SU-DHL-6 (cell line): ENCODE results near the gene GIGYF2.

Experiments used
- EZH2phosphoT487 ChIP-seq: fragments of 200-600 bp; sonication (generic), shearing (Covaris generic); conservative IDR thresholded peaks from 2 replicates; pipeline ENCODE4 v1.6.1; 2018; ENCODE audit warnings: mild to moderate bottlenecking, antibody characterized with exemption, low read length, moderate library complexity, mixed read lengths
- TF ChIP-seq, protein P1 (sequence below): fragments of 200-600 bp; sonication (generic); IDR thresholded peaks from one replicate; pipeline ENCODE4 v1.5.1; 2017; ENCODE audit warnings: antibody characterized with exemption, mild to moderate bottlenecking, low read length, moderate library complexity; ENCODE audit not compliant: insufficient read depth, poor library complexity, severe bottlenecking

DNA sequence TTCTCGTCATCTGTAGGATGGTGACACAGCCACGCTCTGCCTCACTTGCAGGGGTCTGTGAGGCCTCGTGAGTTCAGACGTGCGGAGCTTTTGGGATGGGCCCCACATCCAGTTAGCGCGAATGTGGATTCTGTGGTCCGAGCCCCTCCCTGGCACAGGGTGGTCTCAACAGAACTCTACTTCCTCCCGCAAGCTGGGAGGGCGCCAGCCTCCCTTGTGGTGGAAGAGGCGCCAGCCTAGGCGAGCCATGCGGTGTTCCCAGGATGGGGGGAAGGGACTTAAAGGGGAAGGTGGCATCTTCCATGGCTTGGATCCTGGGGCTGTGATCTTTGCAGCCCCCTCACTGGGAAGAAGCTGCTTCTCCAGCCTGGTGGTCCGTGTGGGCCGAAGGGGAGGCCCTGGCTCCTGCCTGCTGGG, 174.3 kb downstream of the GIGYF2 start:
- TF ChIP-seq, protein P1, sequence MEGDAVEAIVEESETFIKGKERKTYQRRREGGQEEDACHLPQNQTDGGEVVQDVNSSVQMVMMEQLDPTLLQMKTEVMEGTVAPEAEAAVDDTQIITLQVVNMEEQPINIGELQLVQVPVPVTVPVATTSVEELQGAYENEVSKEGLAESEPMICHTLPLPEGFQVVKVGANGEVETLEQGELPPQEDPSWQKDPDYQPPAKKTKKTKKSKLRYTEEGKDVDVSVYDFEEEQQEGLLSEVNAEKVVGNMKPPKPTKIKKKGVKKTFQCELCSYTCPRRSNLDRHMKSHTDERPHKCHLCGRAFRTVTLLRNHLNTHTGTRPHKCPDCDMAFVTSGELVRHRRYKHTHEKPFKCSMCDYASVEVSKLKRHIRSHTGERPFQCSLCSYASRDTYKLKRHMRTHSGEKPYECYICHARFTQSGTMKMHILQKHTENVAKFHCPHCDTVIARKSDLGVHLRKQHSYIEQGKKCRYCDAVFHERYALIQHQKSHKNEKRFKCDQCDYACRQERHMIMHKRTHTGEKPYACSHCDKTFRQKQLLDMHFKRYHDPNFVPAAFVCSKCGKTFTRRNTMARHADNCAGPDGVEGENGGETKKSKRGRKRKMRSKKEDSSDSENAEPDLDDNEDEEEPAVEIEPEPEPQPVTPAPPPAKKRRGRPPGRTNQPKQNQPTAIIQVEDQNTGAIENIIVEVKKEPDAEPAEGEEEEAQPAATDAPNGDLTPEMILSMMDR = no peak
- TF ChIP-seq EZH2phosphoT487 = no peak
